Stimulated activated naive CD8-positive, alpha-beta T cell treated with anti-CD3 and anti-CD28 coated beads, Interleukin-15, amount 100 ng/mL, for 72 hours (primary cell): Measurements from ENCODE around the gene FLACC1.
"Not testable (repeated sequence)": the region's sequence is repeated elsewhere in the genome, so short reads cannot be mapped to it uniquely, and the experiment has no call there.

Source experiments
- ATAC-seq: fragments of 150-1000 bp; cut with Tn5 transposase; 2 replicates; pipeline ENCODE4 v1.10.0; 2021; ENCODE audit warnings: mild to moderate bottlenecking, moderate library complexity
- DNase-seq, 2 donors: peaks; one replicate each; pipeline ENCODE4 v3.0.0; 2021 to 2022
- H3K27ac Mint-ChIP-seq, 2 donors: one replicate each; pipeline ENCODE4 v1.8.0; 2022; ENCODE audit warnings: mild to moderate bottlenecking in 2 of 2, mixed read lengths in 2 of 2, moderate library complexity in 2 of 2
- H3K27me3 Mint-ChIP-seq: one replicate; pipeline ENCODE4 v1.8.0; 2022; ENCODE audit warnings: mixed read lengths
- H3K4me1 Mint-ChIP-seq: one replicate; pipeline ENCODE4 v1.8.0; 2022; ENCODE audit warnings: mild to moderate bottlenecking, mixed read lengths
- H3K4me3 Mint-ChIP-seq, 2 donors: one replicate each; pipeline ENCODE4 v1.8.0; 2022; ENCODE audit warnings: mild to moderate bottlenecking in 2 of 2, mixed read lengths in 2 of 2, moderate library complexity in 1 of 2
- H3K9me3 Mint-ChIP-seq, 2 donors: one replicate each; pipeline ENCODE4 v1.8.0; 2022; ENCODE audit warnings: mixed read lengths in 2 of 2

FLACC1 gene

GRCh38 chr2:201320701-201321100 is 36.4 kb downstream of the FLACC1 start:
- Mint-ChIP-seq H3K9me3 (peaks cover 50 to 79% of the 10 kb centered on the region in 2 donors), H3K4me1 (no peaks in the 10 kb centered on the region), H3K27ac (no peak overlapping the region), H3K4me3 (no peak overlapping the region), H3K27me3 (no peaks in the 10 kb centered on the region)
- DNase-seq = no peak
- no peak for ATAC-seq

GRCh38 chr2:201320257-201320656 is 36.9 kb downstream of the FLACC1 start:
- ATAC-seq (no peak), DNase-seq (no peak)
- peaks cover 46 to 79% of the 10 kb centered on the region in 2 donors for H3K9me3 Mint-ChIP-seq
- no peak overlapping the region for H3K4me3 Mint-ChIP-seq
- no peaks in the 10 kb centered on the region for H3K27me3 Mint-ChIP-seq
- H3K27ac Mint-ChIP-seq = no peak overlapping the region
- no peaks in the 10 kb centered on the region for H3K4me1 Mint-ChIP-seq

- H3K4me1 Mint-ChIP-seq = no peaks in the 10 kb centered on the region
- H3K4me3 Mint-ChIP-seq = no peak overlapping the region
- peaks cover 44 to 81% of the 10 kb centered on the region in 2 donors for H3K9me3 Mint-ChIP-seq
- DNase-seq = no peak
- no peaks in the 10 kb centered on the region for H3K27me3 Mint-ChIP-seq
- ATAC-seq = no peak
- H3K27ac Mint-ChIP-seq = no peak overlapping the region
Observed at GRCh38 chr2:201319511-201319910, 37.6 kb downstream of the FLACC1 start.

- H3K4me1 Mint-ChIP-seq = no peaks in the 10 kb centered on the region
- ATAC-seq = no peak
- no peak for DNase-seq
- H3K4me3 Mint-ChIP-seq = no peak overlapping the region
- no peaks in the 10 kb centered on the region for H3K27me3 Mint-ChIP-seq
- peaks cover 37 to 66% of the 10 kb centered on the region in 2 donors for H3K9me3 Mint-ChIP-seq
- H3K27ac Mint-ChIP-seq = peak overlapping the region in 1 of 2 donors; percentile 27
Observed at GRCh38 chr2:201313362-201313761, 43.8 kb downstream of the FLACC1 start.

GRCh38 chr2:201308914-201309313 is 48.2 kb downstream of the FLACC1 start:
- H3K27ac Mint-ChIP-seq = no peak overlapping the region
- H3K9me3 Mint-ChIP-seq = peaks cover 13 to 31% of the 10 kb centered on the region in 2 donors
- DNase-seq = no peak
- ATAC-seq = no peak
- no peak overlapping the region for H3K4me3 Mint-ChIP-seq
- H3K27me3 Mint-ChIP-seq = no peaks in the 10 kb centered on the region
- no peaks in the 10 kb centered on the region for H3K4me1 Mint-ChIP-seq

GRCh38 chr2:201307876-201308275 is 49.3 kb downstream of the FLACC1 start:
- peaks cover 7 to 30% of the 10 kb centered on the region in 2 donors for H3K9me3 Mint-ChIP-seq
- no peaks in the 10 kb centered on the region for H3K4me1 Mint-ChIP-seq
- H3K27me3 Mint-ChIP-seq = no peaks in the 10 kb centered on the region
- H3K4me3 Mint-ChIP-seq = no peak overlapping the region
- H3K27ac Mint-ChIP-seq = no peak overlapping the region
- DNase-seq (no peak), ATAC-seq (no peak)

- H3K9me3 Mint-ChIP-seq = peaks cover 29 to 46% of the 10 kb centered on the region in 2 donors
- not testable (repeated sequence) for H3K27me3 Mint-ChIP-seq, H3K4me3 Mint-ChIP-seq, H3K27ac Mint-ChIP-seq, ATAC-seq, H3K4me1 Mint-ChIP-seq, DNase-seq
Observed at GRCh38 chr2:201299929-201300328, 57.2 kb downstream of the FLACC1 start.

- Mint-ChIP-seq H3K4me3 (no peak overlapping the region), H3K27me3 (no peaks in the 10 kb centered on the region)
Observed at GRCh38 chr2:201298462-201299052, 58.6 kb downstream of the FLACC1 start.

GRCh38 chr2:201290457-201291148 is 66.5 kb downstream of the FLACC1 start:
- not testable (repeated sequence) for H3K4me3 Mint-ChIP-seq, H3K4me1 Mint-ChIP-seq, ATAC-seq, H3K27ac Mint-ChIP-seq, H3K27me3 Mint-ChIP-seq, DNase-seq
- H3K9me3 Mint-ChIP-seq = peaks cover 23 to 43% of the 10 kb centered on the region in 2 donors

More at GRCh38 chr2:201298462-201299052, 58.6 kb downstream of the FLACC1 start:
- no peak for ATAC-seq
- Mint-ChIP-seq H3K4me1 (no peaks in the 10 kb centered on the region), H3K9me3 (peaks cover 29 to 46% of the 10 kb centered on the region in 2 donors), H3K27ac (peak overlapping the region in 1 of 2 donors; percentile 23)
- no peak for DNase-seq

- H3K9me3 Mint-ChIP-seq = peaks cover 7 to 13% of the 10 kb centered on the region in 2 donors
- H3K27ac Mint-ChIP-seq = no peak overlapping the region
- H3K27me3 Mint-ChIP-seq = no peaks in the 10 kb centered on the region
- no peak overlapping the region for H3K4me3 Mint-ChIP-seq
- peaks cover 18% of the 10 kb centered on the region for H3K4me1 Mint-ChIP-seq
- ATAC-seq (no peak), DNase-seq (no peak)
Observed at GRCh38 chr2:201285499-201285898, 71.6 kb downstream of the FLACC1 start.

GRCh38 chr2:201280191-201281040 is 76.7 kb downstream of the FLACC1 start:
- Mint-ChIP-seq H3K27me3 (no peaks in the 10 kb centered on the region), H3K4me3 (no peak overlapping the region), H3K9me3 (peaks cover 0 to 10% of the 10 kb centered on the region in 2 donors), H3K27ac (no peak overlapping the region), H3K4me1 (peaks cover 40% of the 10 kb centered on the region)
- ATAC-seq = no peak
- DNase-seq = no peak

- peaks cover 31% of the 10 kb centered on the region for H3K4me1 Mint-ChIP-seq
- H3K27me3 Mint-ChIP-seq = no peaks in the 10 kb centered on the region
- DNase-seq (no peak), ATAC-seq (peak; percentile 48)
- no peak overlapping the region for H3K4me3 Mint-ChIP-seq
- H3K27ac Mint-ChIP-seq = peak overlapping the region; percentile 44 to 81
- H3K9me3 Mint-ChIP-seq = peaks cover 0 to 10% of the 10 kb centered on the region in 2 donors
Observed at GRCh38 chr2:201279079-201279478, 78.1 kb downstream of the FLACC1 start.

- Mint-ChIP-seq H3K4me3 (no peak overlapping the region), H3K9me3 (peaks cover 0 to 10% of the 10 kb centered on the region in 2 donors), H3K27me3 (no peaks in the 10 kb centered on the region), H3K4me1 (peaks cover 54% of the 10 kb centered on the region), H3K27ac (no peak overlapping the region)
- DNase-seq = no peak
- no peak for ATAC-seq
Observed at GRCh38 chr2:201276511-201276910, 80.6 kb downstream of the FLACC1 start.

- ATAC-seq = no peak
- peaks cover 56% of the 10 kb centered on the region for H3K4me1 Mint-ChIP-seq
Observed at GRCh38 chr2:201275990-201276389, 81.2 kb downstream of the FLACC1 start.

GRCh38 chr2:201275069-201275468 is 82.1 kb downstream of the FLACC1 start:
- DNase-seq (no peak), ATAC-seq (no peak)
- H3K4me1 Mint-ChIP-seq = peaks cover 56% of the 10 kb centered on the region
- H3K27ac Mint-ChIP-seq = peak overlapping the region in 1 of 2 donors; percentile 20
- H3K4me3 Mint-ChIP-seq = no peak overlapping the region
- no peaks in the 10 kb centered on the region for H3K27me3 Mint-ChIP-seq
- H3K9me3 Mint-ChIP-seq = peaks cover 0 to 3% of the 10 kb centered on the region in 2 donors

More at GRCh38 chr2:201275990-201276389, 81.2 kb downstream of the FLACC1 start:
- H3K9me3 Mint-ChIP-seq = peaks cover 0 to 10% of the 10 kb centered on the region in 2 donors
- no peak for DNase-seq
- no peak overlapping the region for H3K4me3 Mint-ChIP-seq
- H3K27me3 Mint-ChIP-seq = no peaks in the 10 kb centered on the region
- H3K27ac Mint-ChIP-seq = no peak overlapping the region
